Anterior cingulate cortex (tissue), 58 donors: ENCODE results near the gene PCYT2.

Experiments used
- DNase-seq, 58 donors: peaks; one replicate each; lab custom pipeline; 2025; lab: John Stamatoyannopoulos, UW

The PCYT2 gene

DNA sequence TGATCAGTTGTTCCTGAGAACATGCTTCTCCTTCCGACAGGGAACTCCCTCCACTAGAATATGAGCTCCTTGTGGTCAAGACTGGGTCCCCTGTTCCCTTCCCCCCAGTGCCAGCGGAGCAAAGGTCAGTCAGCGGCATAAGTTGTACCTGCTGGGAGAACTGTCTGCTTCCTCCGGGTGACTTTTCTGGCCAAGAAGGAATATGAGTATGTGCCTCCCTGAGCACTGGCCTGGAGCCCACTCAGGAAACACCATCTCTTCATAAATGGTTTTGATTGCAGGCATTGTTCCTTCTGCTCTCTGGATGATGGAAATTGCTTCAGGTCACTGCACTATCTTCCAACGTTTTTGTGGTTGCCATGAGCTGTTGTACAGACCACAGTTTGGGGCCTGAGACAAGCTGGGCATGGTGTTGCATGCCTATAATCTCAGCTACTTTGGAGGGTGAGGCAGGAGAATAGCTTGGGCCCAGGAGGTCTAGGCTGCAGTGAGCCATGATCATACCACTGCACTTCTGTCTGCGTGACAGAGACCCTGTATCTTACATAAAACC is 48.0 kb downstream of the PCYT2 start:
- no peak for DNase-seq

DNA sequence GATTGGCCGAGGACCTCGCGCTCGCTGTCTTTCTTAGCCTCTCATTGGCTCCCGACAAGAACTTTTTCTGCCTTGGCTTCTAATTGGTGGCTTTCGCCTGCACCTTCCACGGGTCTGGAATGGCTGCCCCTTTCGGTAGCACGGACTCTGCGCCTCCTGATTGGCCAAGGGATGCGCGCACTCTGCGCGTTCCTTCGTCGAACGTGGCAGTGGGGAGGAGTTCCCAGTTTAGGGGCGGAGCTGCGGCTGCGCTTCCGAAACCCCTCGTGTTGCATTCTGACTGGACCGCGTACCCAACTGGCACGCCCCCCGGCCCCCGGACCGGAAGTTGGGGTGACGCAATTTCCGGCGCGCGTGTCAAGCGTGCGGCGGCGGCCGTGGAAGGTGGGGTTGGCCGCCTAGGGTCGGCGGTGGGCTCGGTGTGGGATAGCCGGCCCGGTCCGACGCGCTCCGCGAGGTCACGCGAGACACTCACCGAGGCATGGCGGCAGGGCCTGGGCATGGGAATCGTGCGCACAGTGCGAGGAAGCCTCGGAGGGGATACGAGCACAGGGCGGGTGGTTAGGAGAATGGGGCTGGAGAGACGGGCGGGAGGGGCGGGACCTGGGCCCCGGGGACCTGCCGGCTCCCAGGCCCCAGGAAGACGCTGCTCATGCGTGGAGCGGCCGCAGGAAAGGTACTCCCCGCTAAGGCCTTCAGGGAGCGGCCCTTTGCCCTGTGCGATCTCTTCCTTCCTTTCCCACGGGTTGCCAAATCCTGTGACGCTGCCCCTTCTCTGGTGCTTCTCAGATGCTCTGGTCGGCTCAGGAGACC is 50.2 kb downstream of the PCYT2 start:
- peak; percentile 92 to 100 (median 100) for DNase-seq

DNA sequence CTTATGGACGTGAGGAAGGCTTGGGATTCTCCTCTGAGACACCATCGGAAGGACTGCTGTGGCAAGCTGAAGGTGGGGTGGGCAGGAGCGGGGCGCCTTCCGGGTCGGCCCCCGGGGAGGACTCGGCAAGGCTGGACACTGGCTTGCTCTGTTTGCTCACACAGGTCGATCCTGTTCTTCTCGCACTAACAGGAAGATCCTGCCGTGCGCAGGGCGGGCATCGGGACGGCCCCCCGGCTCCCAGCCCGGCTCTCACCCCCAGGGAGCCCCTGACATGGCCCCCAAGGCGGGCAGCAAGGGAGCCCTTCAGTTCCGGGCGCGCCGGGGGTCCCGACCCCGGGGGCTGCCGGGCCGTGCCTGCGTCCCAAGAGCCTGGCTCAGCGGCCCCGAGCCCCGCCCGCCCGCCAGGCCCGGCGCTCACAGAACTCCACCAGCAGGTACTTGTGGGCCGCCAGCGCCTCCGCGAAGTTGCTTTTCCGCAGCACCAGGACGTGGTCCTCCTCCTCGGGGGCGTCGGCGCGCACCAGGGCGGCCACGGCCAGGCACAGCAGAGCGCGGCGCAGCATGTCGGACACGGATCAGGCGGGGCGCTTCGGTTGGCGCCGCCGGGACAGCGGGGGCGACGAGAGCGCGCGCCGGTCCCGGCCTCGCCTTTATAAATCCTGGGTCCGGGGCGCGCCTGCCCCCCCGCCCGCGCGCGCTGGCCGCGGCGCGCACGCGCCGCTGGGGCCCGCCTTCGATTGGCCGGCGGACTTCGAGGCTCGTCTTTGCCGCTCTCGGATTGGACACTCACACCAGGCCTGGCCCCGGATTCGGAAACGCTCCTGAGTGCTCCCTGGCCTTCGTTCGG is 51.1 kb downstream of the PCYT2 start, which contains the start of gene P4HB:
P4HB (minus strand) TSS at position 630 of the 850 bp plus-strand sequence; CDS start at position 566, 64 bp downstream.
- peak in 2 of 58 donors; percentile 100 for DNase-seq

DNA sequence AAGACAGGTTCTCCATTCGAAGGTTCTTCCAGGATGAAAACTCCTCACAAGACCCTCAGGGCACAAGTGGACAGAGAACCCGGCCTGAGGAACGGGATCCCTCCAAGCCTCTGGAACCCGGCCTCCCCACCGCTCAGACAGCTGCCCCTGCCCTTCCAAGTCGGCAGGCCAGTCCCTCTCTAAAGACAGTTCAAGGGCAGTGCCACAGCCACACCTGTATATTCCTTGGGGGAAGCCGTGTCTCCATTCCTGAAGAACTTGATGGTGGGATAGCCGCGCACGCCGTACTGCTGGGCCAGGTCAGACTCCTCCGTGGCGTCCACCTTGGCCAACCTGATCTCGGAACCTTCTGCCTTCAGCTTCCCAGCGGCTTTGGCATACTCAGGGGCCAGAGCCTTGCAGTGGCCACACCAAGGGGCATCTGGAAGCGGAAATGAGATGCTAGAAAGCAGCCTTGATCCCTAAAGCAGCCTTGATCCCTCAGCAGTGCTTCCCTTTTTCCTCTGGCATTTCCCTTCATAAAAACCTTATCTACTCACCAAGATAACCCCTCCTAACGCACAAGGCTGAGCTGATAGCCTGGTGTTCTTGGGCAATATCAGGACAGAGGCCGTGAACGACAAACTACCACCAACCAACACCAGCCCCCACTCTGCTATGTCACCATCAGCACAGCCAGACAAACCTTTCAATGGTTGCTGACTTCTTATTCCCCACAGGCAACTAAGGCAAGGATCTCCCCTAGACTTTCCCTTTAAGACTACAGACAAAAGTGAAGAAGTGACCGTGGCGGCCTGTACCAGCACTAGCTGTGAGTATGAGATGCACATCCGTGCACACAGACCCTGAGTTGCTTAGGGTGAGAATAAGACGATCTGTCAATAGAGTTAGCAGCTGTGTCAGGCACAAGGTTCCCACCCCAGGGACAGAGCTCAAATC is 52.0 kb downstream of the PCYT2 start:
- DNase-seq: no peak

DNA sequence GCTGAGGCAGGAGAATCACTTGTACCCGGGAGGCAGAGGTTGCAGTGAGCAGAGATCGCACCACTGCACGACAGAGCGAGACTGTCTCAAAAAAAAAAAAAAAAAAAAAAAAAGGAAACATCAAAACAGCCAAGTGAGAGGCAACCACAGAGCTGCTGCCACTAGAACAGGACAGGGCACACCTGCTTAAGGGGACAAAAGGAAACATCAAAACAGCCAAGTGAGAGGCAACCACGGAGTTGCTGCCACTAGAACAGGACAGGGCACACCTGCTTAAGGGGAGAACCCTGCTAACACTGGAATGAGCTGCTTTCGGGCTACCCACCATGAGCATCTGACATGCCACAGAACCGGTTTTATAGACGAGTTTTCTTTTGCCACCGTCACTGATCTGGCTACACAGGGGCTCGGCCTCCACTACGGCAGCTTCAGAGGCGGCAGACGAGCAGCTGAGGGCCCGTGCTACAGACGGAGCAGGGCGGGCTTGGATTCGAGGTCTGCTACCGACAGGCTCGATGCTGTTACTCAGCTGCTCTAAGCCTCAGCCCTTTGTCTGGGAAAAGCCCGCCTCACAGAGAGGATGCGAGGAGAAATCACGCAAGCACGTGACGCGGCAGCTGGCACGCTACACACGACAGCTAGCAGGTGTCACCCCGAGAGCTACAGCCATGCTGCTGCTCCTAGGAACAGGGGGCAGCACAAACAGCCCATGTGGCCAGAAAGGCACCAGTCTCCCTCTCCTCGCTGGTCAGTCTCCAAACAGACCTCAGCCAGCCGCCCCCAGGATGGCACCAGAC is 52.8 kb downstream of the PCYT2 start:
- no peak for DNase-seq

DNA sequence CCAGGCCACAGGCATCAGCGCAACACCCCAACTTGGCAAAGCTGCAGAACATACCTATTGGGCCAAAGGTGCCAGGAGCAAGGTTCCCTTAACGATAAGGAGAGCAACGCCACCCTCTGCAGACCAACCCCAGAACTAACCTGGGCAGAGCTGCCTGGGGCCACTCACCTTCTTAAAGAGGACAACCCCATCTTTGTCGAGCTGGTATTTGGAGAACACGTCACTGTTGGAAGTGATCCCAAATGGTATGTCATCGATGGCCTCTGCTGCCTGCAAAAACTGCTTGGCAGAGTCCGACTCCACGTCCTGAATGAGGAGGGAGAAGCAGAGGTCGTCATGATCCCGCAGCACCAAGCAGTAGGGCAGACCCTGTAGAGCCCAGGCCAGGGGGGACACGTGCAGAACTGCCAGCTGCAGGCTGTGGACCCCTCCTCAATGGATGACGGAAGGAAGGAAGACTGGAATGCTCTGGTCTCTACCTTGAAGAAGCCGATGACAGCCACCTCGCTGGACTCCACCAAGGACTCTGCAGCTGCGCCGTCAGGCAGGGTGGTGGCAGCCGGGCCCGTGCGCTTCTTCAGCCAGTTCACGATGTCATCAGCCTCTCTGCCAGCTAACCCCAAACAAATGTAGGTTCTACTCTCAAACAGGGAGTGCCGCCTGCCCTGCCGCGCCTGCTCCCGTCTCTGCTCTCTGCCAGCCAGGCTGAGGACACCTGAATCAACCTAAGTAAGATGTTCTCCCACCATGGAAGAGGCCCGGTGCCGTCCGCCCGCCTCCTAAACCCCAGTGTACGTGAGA is 56.0 kb downstream of the PCYT2 start:
- DNase-seq: no peak

DNA sequence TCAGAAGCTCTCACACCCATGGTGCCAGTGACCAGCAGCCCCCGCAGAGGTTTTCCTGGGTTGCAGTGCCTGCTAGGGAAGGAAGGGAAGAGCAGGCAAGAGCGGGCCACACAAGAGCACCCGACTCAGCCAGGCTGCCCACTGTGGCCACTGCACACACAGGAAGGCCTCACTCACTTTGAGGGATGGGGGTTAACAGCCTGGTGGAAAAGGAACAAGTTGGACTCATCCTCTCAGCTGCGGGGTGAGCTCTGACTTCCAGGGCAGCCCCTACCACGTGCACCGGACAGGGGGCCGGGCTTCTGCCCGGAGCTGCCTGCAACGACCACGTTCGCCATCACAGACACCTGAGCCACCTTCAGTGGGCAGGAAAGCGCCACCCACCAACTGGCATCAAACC is 59.0 kb downstream of the PCYT2 start:
- DNase-seq: no peak

DNA sequence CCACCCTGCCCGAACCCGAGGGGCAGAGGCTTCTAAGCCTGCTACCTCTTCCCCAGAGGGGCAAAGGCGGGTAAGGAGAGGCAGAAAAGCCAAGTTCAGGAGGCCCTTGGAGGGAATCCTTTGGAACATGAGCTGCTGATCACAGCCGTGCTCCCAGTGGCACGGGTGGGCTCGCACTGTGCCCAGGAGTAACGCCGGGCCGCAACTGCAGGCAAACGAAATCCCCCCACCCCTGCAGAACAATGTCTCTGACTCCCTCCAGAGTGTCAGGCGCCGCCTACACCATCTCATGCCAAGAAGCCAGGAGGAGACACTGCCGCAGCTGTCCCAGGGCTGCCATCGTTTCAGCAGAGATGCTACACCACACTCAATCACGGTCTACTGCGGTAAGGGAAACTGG is 59.8 kb downstream of the PCYT2 start:
- no peak for DNase-seq
